ENCODE data around the gene ST8SIA4.

The ST8SIA4 gene

DNA sequence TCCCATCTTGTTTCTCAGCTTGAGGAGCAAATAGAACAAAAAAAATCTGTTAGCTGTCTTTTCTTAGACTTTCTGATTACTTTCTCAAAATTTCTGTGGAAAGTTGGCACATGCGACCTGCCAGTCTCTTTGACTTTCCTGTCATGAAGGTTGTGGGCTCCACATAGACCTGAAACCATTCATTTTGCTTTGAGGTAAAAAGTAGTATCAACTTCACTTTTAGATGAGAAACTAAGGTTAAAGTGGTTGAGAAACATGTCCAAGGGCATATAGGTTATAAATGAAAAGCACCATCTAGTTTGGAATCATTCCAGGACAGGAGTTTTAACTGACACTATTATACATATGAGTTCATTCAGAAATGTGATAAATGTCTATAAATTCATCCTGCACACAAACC lies 42.7 kb downstream of the ST8SIA4 start:
- Histone ChIP-seq H3K27me3 (no peaks in the 10 kb centered on the region), H4K20me1 (peaks cover 0 to 25% (median 6%) of the 10 kb centered on the region in 11 experiments; a peak in 7 of 22 replicates), H3K9me3 (replicated peaks in 1 of 11) (0 out of 22 replicates have a peak, but pooled peaks cover 0 to 4% (median 0%) of the 10 kb centered on the region in 11 experiments), H3K4me3 (no peak overlapping the region), H3K9ac (no peak overlapping the region), H3K36me3 (peaks cover 48 to 93% (median 72%) of the 10 kb centered on the region in 11 experiments), H3K27ac (no peak overlapping the region; a peak in 1 of 22 replicates), H3K4me1 (peaks cover 14 to 60% (median 34%) of the 10 kb centered on the region in 10 experiments; a peak in 19 of 20 replicates), H3K4me2 (no peak overlapping the region)
- no peak for TF ChIP-seq Cebpa-rat (IDR thresholded peaks at IDR 0.05)

DNA sequence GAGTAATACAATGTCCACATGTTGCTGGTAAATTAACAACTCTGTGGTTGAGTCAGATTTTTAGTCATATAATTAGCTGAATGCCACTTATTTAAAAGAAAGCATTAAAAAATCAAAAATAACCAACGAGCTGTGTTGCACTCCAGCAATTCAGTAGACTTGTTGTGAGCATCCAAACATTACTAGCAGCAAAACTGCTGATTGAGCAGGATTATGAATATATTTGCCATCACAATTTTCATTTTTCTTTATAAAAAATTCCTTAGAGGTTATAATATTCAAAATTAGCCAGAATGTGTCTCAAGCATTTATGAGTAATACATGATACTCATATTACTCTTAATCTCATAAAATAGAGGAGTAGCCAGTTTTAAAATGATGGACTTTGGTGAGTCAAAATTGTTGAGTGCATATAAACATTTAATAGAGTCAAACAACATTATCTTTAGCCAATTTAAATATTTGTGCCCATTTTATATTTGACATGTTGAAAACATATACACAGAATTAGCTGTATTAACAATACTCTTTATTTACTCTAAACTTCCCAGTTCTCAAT lies 44.0 kb downstream of the ST8SIA4 start:
- H3K4me3 ChIP-seq = no peak overlapping the region
- TF ChIP-seq Cebpa-rat (IDR thresholded peaks at IDR 0.05) = no peak
- H3K27me3 ChIP-seq = no peaks in the 10 kb centered on the region
- H3K4me2 ChIP-seq = peak overlapping the region in 4 of 11 experiments; percentile 2 to 44 (median 13); a peak in 4 of 22 replicates
- peaks cover 0 to 23% (median 6%) of the 10 kb centered on the region in 11 experiments; a peak in 6 of 22 replicates for H4K20me1 ChIP-seq
- 0 out of 22 replicates have a peak, but pooled peaks cover 0 to 4% (median 0%) of the 10 kb centered on the region in 11 experiments for H3K9me3 ChIP-seq (replicated peaks in 1 of 11)
- H3K9ac ChIP-seq = no peak overlapping the region
- peaks cover 27 to 68% (median 47%) of the 10 kb centered on the region in 10 experiments for H3K4me1 ChIP-seq
- peaks cover 55 to 93% (median 73%) of the 10 kb centered on the region in 11 experiments for H3K36me3 ChIP-seq
- H3K27ac ChIP-seq = peak overlapping the region in 2 of 11 experiments; percentile 16; a peak in 2 of 22 replicates

DNA sequence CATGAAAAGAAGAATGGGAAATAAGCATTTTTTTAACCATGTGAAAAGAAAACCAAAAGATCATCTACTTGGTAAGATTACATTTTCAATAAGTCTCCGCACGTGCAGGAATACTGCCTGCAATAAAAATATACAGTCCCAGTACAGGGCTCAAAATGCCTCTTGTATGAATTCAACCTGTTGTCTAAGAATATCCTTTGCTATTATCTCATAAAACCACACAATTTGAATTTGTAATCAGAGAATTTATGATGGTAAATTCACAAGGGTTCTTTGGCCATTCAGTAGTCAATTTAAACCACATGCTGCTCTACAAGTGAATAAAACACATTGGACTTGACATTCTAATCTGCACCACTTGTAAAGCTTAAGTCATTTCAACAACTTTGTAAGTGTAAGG lies 46.6 kb downstream of the ST8SIA4 start:
- Histone ChIP-seq H3K9me3 (replicated peaks in 1 of 11) (0 out of 22 replicates have a peak, but pooled peaks cover 0 to 4% (median 0%) of the 10 kb centered on the region in 11 experiments), H3K4me1 (peaks cover 42 to 88% (median 65%) of the 10 kb centered on the region in 10 experiments), H3K27ac (peak overlapping the region in 4 of 11 experiments; percentile 17 to 83 (median 80); a peak in 5 of 22 replicates), H3K27me3 (no peaks in the 10 kb centered on the region), H3K4me2 (peak overlapping the region in 5 of 11 experiments; percentile 16 to 91 (median 73); a peak in 7 of 22 replicates), H4K20me1 (peaks cover 0 to 15% (median 0%) of the 10 kb centered on the region in 11 experiments; a peak in 6 of 22 replicates), H3K4me3 (no peak overlapping the region), H3K9ac (no peak overlapping the region), H3K36me3 (peaks cover 42 to 84% (median 57%) of the 10 kb centered on the region in 11 experiments)
- no peak for TF ChIP-seq Cebpa-rat (IDR thresholded peaks at IDR 0.05)

DNA sequence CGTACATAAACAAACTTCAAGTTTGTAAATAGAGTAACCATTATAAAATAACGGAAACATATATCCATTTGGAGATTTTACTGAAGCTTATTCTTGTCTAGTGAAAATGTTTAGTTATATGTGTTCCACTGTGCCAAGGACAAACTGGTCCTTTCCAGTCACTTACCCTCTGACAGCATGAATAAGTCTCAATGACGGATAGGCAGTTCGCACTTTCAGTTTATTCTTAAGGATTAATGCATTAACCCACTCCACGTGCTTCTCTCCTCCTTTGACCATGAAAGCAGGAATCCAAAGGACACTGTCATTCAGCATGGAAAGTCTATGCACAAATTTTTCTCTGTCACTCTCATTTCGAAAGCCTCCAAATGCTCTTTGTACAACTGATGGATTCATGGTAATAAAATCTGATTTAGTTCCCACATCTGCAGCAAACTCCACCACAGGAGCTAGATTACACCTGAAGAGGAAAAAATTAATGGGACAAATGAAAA lies 47.1 kb downstream of the ST8SIA4 start:
- Histone ChIP-seq H3K9me3 (replicated peaks in 1 of 11) (0 out of 22 replicates have a peak, but pooled peaks cover 0 to 4% (median 0%) of the 10 kb centered on the region in 11 experiments), H3K9ac (no peak overlapping the region), H3K4me1 (peaks cover 42 to 85% (median 65%) of the 10 kb centered on the region in 10 experiments), H3K36me3 (peaks cover 39 to 84% (median 52%) of the 10 kb centered on the region in 11 experiments), H3K4me3 (no peak overlapping the region), H3K4me2 (peak overlapping the region in 5 of 11 experiments; percentile 16 to 91 (median 73); a peak in 10 of 22 replicates), H3K27ac (peak overlapping the region in 4 of 11 experiments; percentile 80 to 89 (median 82); a peak in 7 of 22 replicates), H3K27me3 (no peaks in the 10 kb centered on the region), H4K20me1 (peaks cover 0 to 15% (median 0%) of the 10 kb centered on the region in 11 experiments; a peak in 6 of 22 replicates)
- TF ChIP-seq Cebpa-rat (IDR thresholded peaks at IDR 0.05) = no peak

DNA sequence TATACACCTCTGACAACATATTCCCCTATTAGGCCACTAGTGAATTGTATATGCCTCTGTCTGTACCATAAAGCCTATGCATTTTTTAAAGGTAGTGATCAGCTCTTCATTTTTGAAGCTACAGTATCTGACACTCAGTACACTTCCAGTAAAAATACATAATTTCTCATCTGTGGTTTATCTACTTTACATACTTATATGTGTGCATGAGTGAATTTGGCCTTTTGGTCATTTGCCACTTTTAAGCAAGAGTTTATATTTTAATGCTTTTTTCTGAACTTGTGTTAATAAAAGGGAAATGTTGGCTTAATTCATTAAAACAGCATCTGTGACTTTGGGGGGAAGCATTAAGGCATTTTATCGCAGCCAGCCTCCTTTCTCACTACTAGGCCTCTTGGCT lies 47.8 kb downstream of the ST8SIA4 start:
- TF ChIP-seq Cebpa-rat (IDR thresholded peaks at IDR 0.05) = no peak
- peak overlapping the region; percentile 35 to 91 (median 63); a peak in 19 of 22 replicates for H3K4me2 ChIP-seq
- 0 out of 22 replicates have a peak, but pooled peaks cover 0 to 4% (median 0%) of the 10 kb centered on the region in 11 experiments for H3K9me3 ChIP-seq (replicated peaks in 1 of 11)
- peaks cover 35 to 81% (median 49%) of the 10 kb centered on the region in 11 experiments for H3K36me3 ChIP-seq
- peaks cover 0 to 11% (median 0%) of the 10 kb centered on the region in 11 experiments; a peak in 6 of 22 replicates for H4K20me1 ChIP-seq
- no peaks in the 10 kb centered on the region for H3K27me3 ChIP-seq
- H3K9ac ChIP-seq = peak overlapping the region in 2 of 11 experiments; percentile 3 to 64; a peak in 2 of 22 replicates
- peak overlapping the region in 1 of 10 experiments; percentile 6; a peak in 1 of 20 replicates for H3K4me3 ChIP-seq
- H3K27ac ChIP-seq = peak overlapping the region in 10 of 11 experiments; percentile 30 to 89 (median 74); a peak in 16 of 22 replicates
- peaks cover 42 to 86% (median 65%) of the 10 kb centered on the region in 10 experiments for H3K4me1 ChIP-seq

DNA sequence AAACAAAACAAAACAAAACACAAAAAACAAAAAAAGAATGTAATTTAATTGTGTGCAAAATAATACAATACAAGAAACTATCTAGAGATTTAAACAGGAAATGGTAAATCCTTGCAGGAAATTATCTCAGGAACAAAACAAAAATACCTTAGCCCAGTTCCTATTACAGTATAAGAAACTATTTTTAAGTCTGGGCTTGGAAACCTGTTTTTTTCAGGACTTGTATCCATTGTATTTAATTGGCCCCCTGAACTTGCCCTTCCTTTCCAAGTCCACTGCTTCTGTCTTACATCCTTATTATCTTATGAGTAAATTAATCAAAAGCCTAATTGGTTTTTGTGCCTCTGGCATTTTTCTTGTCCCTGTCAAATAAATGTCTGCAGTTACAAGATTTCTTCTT lies 48.5 kb downstream of the ST8SIA4 start:
- H3K4me3 ChIP-seq = peak overlapping the region in 3 of 10 experiments; percentile 2 to 6 (median 3); a peak in 2 of 20 replicates
- H4K20me1 ChIP-seq = peaks cover 0 to 9% (median 0%) of the 10 kb centered on the region in 11 experiments; a peak in 7 of 22 replicates
- peaks cover 42 to 80% (median 65%) of the 10 kb centered on the region in 10 experiments for H3K4me1 ChIP-seq
- no peak for TF ChIP-seq Cebpa-rat (IDR thresholded peaks at IDR 0.05)
- peak overlapping the region; percentile 30 to 89 (median 67); a peak in 19 of 22 replicates for H3K27ac ChIP-seq
- peak overlapping the region; percentile 35 to 91 (median 63) for H3K4me2 ChIP-seq
- peaks cover 0 to 4% (median 0%) of the 10 kb centered on the region in 11 experiments; a peak in 3 of 22 replicates for H3K9me3 ChIP-seq (replicated peaks in 1 of 11)
- H3K9ac ChIP-seq = peak overlapping the region in 3 of 11 experiments; percentile 3 to 67 (median 64); a peak in 4 of 22 replicates
- peaks cover 31 to 78% (median 44%) of the 10 kb centered on the region in 11 experiments for H3K36me3 ChIP-seq
- H3K27me3 ChIP-seq = no peaks in the 10 kb centered on the region

DNA sequence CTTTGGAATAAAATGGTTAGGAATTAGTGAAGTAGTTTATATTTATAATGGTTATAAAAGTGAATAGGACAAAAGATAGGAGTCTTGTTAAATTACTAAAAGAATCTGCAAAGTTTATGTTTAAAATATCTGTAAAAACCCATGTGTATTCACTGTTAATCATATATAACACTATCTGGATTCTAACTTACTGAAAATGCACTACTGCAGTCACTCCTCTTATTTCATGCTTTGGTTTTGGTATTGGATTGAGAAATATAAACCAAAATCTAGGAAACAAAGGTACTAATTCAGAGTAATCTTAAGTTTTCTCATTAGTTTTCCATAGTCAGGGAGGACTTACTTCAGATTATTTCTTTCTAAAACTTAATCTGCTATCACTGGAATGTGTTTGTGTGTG lies 49.5 kb downstream of the ST8SIA4 start:
- Histone ChIP-seq H3K9ac (peak overlapping the region in 7 of 11 experiments; percentile 13 to 71 (median 64); a peak in 11 of 22 replicates), H3K36me3 (peaks cover 36 to 79% (median 49%) of the 10 kb centered on the region in 11 experiments), H3K4me1 (peaks cover 40 to 76% (median 57%) of the 10 kb centered on the region in 10 experiments), H3K4me3 (peak overlapping the region in 3 of 10 experiments; percentile 5 to 23 (median 11); a peak in 1 of 20 replicates), H3K27ac (peak overlapping the region; percentile 40 to 89 (median 67)), H4K20me1 (peaks cover 0 to 13% (median 0%) of the 10 kb centered on the region in 11 experiments; a peak in 4 of 22 replicates), H3K4me2 (peak overlapping the region; percentile 31 to 91 (median 63); a peak in 19 of 22 replicates), H3K27me3 (no peaks in the 10 kb centered on the region), H3K9me3 (replicated peaks in 1 of 11) (peaks cover 0 to 7% (median 0%) of the 10 kb centered on the region in 11 experiments; a peak in 3 of 22 replicates)
- TF ChIP-seq Cebpa-rat (IDR thresholded peaks at IDR 0.05) = no peak

DNA sequence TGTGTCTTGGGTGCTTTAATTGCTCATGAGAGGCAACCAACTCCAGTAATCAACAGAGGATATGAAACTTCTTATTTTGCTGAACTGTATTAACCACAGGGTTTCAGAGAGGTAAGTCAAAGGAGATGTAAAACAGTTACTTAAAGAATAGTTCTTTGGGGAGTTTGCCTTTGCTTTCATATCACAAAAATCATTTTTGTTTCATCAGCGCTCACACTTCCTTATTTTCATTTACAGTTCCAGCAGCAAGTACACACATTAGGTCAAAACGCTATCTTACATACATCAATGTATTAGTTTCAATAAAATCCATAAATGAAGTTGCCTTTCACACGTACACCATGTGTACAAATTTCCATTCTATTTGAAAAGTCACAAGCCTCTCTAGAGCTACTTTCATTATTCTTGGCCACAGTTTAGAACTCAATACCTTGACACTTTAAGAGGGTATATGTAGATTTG lies 50.1 kb downstream of the ST8SIA4 start:
- peaks cover 0 to 7% (median 0%) of the 10 kb centered on the region in 11 experiments; a peak in 3 of 22 replicates for H3K9me3 ChIP-seq (replicated peaks in 1 of 11)
- H3K9ac ChIP-seq = peak overlapping the region in 7 of 11 experiments; percentile 13 to 71 (median 64); a peak in 11 of 22 replicates
- H4K20me1 ChIP-seq = peaks cover 0 to 13% (median 0%) of the 10 kb centered on the region in 11 experiments; a peak in 4 of 22 replicates
- no peak for TF ChIP-seq Cebpa-rat (IDR thresholded peaks at IDR 0.05)
- peaks cover 32 to 73% (median 49%) of the 10 kb centered on the region in 11 experiments for H3K36me3 ChIP-seq
- peaks cover 38 to 70% (median 52%) of the 10 kb centered on the region in 10 experiments for H3K4me1 ChIP-seq
- H3K4me2 ChIP-seq = peak overlapping the region; percentile 31 to 91 (median 63); a peak in 20 of 22 replicates
- no peaks in the 10 kb centered on the region for H3K27me3 ChIP-seq
- H3K4me3 ChIP-seq = peak overlapping the region in 3 of 10 experiments; percentile 5 to 23 (median 11); a peak in 2 of 20 replicates
- peak overlapping the region; percentile 40 to 89 (median 67) for H3K27ac ChIP-seq
